ELR (cell line): ENCODE results near the gene HERPUD1.
"Not testable (repeated sequence)": the region's sequence is repeated elsewhere in the genome, so short reads cannot be mapped to it uniquely, and the experiment has no call there.

ENCODE experiments used
- DNase-seq: peaks from one replicate; pipeline ENCODE4 v3.0.0-alpha.2; 2015; ENCODE audit warnings: low read depth

HERPUD1 gene

DNA sequence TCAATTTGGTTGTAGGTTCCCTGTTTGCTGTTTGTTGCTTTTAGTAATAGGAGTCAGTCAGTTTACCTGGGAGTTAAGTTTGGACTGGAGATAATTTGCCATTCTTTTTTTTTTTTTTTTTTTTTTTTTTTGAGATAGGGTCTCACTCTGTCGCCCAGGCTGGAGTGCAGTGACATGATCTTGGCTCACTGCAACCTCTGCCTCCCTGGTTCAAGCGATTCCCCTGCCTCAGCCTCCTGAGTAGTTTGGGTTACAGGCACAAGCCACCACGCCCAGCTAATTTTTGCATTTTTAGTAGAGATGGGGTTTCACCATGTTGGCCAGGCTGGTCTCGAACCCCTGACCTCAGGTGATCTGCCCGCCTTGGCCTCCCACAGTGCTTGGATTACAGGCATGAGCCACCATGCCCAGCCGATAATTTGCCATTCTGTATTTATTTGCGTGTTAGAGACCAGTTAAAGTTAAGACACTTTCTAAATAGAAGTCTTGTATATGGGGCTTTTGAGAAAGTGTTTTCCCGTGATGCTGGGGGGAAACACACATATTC is 2.7 kb downstream of the HERPUD1 start:
- not testable (repeated sequence) for DNase-seq

DNA sequence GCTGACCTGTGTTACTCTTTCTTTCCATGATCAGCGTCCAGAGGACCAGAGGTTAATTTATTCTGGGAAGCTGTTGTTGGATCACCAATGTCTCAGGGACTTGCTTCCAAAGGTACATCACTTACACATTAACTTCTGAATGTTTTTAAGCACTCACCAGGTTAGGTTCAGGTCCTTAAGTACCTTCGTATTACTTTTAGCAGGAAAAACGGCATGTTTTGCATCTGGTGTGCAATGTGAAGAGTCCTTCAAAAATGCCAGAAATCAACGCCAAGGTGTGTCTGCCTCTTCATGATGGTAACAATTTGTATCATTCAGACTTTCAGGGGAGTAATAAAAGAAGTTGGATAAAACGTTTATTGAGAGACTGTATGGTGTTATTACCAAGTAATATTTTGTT is 3.3 kb downstream of the HERPUD1 start:
- no peak for DNase-seq

DNA sequence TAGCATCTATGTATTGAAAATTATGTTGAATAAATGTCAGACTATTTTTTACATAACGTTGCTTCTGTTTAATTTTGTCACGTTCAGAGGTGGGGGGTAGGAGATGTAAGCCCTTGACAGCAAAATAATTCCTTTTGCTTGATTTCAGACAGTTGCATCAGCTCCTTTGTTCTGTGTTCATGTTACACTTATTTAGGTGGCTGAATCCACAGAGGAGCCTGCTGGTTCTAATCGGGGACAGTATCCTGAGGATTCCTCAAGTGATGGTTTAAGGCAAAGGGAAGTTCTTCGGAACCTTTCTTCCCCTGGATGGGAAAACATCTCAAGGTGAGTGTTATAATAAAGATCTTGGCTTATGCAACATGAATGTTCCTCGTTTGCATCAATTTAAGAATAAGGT is 4.5 kb downstream of the HERPUD1 start:
- no peak for DNase-seq

DNA sequence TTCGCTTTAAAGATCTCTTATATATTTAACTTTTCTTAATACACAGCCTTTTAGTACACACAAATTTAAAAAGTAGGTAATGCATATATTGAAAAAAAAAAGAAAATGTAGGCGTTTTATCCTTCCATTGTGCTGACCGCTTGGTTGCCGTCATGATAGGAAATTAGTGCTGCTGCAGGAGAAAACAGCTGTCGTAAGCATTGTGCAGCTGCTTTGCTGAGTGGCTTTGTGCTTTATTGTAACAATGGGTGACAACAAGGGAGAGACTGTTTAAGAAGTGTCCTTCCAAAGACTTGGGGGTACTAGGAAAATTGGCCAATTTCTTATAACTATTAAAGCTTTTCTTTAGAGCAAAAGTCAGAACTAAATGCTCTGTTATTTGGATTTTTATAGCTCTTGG is 5.0 kb downstream of the HERPUD1 start:
- DNase-seq, result no peak

DNA sequence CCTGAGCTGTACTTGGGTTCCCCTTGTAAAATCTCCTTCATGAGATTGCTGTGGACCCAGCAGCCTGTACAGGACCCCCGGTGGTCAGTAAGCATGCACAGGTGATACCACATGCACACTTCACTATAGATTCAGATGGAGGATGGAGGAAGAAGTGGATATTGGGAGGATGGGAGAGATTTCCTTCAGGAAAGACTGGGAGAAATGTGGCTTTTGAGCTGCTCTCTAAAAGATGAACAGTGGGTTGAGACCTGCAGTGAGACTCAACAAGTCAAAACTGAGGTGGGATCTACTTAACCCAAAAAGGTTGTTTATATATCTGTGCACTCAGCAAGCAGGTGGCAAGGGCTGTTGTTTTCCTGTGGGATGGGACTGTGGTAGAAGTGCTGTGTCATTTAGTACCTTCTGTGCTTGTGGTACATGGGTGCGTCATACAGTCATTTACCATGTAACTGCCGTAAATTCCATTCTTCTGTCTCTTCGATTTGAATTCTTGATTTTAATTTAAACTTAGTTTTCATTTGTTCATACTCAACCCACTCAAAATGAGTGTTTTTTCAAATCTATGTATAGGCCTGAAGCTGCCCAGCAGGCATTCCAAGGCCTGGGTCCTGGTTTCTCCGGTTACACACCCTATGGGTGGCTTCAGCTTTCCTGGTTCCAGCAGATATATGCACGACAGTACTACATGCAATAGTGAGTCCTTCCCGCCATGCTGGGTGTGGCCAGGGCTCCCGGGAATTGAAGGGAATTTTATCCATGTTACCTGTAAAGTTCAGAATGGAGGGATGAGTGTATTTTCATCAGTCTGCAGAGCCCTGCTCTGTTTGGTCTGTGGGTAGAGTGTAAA is 6.9 kb downstream of the HERPUD1 start:
- DNase-seq, result peak; percentile 35

DNA sequence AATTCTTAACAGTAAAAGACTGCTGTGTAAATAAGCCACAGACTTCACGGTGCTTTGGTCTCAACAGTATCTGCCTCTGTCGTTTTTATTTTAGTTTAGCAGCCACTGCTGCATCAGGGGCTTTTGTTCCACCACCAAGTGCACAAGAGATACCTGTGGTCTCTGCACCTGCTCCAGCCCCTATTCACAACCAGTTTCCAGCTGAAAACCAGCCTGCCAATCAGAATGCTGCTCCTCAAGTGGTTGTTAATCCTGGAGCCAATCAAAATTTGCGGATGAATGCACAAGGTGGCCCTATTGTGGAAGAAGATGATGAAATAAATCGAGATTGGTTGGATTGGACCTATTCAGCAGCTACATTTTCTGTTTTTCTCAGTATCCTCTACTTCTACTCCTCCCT is 7.9 kb downstream of the HERPUD1 start:
- DNase-seq, result no peak

DNA sequence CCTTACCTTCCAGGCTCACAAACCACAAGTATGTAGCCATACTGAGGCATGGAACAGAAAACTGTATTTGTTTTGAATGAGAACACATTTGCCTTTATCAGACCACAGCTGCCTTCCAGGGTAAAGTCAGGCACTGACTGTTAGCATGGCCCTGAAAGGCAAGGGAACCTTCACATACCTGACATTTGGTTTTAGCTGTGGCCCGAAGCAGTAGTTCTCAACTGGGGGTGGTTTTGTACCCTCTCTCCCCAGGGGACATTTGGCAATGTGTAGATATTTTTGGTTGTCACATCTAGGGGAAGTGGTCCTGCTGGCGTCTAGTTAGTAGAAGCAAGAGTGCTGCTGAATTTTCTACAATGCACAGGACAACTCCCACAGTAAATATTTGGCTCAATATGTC is 9.2 kb downstream of the HERPUD1 start:
- no peak for DNase-seq

DNA sequence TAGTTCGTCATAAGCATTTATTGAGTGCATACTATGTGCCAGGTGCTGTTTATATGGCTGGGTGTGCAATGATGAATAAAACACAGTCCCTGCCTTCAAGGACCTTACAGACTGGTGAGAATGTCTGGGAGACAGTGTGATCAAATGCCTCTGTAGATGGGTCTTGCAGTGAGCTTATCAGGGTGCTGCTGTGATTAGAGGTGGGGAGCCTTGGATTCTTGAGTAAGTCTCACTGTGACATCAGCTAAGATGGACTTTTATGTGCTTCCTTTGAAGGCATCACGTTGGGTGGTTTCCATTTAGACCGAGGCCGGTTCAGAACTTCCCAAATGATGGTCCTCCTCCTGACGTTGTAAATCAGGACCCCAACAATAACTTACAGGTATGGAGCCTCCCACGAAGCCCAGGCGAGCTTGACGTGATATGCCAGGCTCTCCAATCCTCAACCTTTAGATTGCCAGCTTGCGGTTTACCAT is 10.0 kb downstream of the HERPUD1 start:
- DNase-seq, result no peak

DNA sequence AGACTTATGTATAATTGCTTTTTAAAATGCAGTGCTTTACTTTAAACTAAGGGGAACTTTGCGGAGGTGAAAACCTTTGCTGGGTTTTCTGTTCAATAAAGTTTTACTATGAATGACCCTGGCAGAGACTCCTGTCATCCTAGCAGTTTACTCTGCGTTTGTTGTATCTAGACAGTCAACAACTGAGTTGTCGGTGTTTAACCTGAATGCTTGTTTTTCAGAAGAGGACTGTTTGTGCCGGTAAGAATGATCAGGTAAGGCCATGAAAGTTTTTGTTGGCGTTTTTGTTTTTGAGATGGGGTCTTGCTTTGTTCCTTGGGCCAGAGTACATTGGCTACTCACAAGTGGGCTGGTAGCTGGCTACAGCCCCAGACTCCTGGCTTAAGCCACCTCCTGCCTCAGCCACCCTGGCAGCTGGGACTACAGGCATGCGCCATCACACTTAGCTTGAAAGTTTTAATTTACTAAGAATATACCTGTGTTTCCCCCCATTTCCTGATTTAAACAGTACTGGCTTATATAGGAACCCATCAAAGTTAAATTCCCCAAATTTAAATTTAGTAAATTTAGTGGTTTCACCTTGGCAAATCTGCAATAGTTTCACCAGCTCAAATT is 11.9 kb downstream of the HERPUD1 start:
- no peak for DNase-seq

DNA sequence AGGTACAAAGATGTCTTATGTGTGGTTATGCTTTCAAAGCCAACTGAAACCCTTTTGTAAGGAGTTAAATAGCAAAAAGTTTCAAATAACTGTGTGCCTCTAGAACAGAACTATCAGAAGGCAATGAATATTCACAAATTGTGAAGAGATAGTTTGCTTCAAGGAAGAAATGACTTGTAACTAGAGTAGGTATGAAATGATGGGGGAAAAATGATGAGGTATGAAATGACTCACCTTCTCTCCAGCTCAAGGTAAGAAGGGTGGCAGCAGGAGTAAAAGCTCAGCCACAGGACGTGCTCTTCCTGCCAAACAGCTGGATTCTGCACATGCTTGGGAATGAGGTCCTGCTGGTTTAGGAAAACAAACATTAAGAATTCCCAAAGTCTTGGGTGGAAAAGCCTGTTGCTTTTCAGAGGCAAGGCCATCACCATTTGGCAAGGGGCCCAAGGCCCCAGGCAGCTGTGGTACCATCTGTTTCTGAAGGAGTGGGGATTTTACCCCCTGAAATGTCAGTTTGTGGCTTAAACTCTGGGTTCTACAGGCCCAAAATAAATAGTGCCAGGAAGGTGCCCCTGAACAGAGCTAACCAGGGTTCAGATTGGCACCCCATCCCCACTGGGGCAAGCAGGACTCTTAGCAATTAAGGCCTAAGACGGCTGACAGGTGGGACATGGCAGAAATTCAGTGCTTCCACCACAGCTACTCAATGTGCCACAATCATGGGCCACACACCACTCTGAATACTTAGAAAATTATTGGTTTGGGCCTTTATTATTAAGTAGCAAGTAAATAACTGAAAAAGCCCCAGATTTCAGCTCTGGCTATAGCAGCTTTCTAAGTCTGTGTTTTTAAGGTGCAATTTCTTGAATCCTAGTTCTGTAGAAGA is 13.3 kb downstream of the HERPUD1 start:
- DNase-seq, result no peak

DNA sequence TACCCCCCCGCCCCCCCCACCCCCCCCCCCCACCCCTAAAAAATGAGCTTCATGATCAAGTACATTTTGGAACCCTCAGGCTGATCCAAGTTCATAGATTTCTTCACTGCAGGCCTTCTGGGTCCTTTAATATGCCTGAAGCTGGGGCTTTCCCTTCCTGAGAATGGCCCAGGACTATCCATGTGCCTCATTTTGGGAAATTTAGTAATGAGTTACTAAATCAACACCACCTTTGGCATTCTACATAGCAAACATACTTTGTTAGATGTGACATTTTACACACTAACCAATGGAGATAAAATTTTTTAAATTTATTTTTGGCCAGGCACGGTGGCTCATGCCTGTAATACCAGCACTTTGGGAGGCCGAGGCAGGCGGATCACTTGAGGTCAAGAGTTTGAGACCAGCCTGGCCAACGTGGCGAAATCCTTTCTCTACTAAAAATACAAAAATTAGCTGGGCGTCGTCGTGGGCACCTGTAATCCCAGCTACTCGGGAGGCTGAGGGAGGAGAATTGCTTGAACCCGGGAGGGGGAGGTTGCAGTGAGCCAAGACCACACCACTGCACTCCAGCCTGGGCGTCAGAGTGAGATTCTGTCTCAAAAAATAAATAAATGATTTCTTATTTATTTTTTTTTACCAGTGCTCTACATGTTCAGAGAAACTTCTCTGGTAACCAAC is 14.0 kb downstream of the HERPUD1 start:
- DNase-seq, result no peak

DNA sequence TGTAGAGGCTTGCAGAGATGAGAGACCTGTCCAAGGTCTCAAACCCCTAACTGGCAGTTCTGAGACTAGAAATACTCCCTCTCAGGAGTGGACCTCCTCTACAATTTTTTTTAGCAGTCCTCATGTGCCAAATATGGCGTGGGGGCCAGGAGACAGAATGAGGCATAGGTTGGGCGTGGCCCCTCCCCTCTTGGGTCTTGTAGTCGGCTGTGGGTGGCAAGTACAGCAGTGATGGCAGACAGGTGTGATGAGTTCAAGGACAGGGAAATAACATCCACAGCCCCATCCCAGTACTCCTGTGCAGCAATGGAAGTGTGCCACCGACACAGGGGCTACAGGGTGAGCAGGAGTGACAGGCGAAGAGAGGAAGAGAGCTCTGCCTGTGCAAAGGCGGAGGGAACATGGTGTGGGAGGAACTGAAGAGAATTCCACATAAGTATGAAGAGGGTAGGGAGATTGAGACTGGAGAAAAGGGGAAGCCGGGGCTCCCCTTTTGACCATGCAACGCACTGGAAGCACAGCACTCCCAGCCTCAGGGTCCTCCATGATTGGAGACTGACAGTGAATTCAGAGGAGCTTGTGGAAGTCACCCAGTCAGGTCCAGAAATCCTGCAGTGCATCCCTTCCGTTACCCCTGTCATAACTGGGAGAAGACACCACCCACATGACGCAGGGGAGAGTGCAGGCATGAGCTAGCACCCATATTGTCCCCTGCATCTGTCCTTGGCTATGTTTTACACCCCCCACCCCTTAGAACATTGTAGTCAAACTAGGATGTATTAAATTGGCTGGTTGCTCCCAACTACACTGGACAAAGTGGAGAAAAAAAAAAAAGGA is 15.0 kb downstream of the HERPUD1 start:
- no peak for DNase-seq

DNA sequence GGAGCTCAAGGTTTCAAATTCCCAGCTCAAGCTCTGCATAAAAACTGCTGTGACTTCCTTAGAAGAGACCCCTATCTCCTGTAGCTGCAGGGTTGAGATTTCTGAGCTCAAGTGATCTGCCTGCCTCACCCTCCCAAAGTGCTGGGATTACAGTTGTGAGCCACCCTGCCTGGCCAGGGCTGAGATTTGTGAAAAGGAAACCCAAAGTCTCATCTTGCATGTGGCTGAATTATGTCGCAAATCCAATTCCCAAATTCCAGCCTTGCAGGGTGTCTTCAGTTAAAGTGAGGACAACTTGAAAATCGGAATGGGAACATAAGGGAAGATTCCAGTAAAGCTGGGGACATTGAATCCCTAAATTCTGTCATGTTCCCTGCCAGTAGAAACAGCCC is 15.7 kb downstream of the HERPUD1 start:
- no peak for DNase-seq

DNA sequence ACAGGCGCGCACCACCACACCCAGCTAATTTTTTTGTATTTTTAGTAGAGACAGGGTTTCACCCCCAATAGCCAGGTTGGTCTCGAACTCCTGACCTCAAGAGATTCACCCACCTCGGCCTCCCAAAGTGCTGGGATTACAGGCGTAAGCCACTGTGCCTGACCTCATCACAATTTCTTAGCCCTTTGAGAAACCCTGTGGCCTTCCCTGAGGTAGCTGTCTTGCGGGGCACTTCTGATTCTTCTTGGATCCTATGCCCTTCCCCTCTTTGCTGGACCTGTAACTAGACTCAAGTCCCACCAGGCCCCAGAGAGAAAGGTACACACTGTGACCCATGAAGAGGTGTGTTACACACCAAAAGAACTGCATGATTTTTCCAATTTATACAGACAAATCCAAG is 16.3 kb downstream of the HERPUD1 start:
- DNase-seq, result no peak

DNA sequence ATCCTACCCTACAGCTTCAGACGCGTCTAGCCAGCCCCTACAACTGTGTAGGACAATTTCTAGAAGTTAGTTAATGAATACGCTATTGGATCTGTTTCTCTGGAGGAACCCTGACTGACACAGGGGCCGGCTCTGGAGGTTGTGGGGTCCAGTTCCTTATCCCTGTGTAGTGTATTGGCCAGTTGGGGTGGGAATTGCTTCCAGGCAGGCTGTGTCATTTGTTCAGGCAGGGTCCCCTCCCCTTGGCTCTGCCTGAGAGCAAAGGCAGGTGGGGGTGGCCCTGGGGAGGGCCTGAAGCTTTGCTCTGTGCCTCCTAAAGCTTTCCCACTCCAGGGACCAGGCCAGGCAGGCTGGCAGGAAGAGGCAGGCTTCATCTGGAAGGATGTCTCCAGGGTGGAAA is 18.1 kb downstream of the HERPUD1 start:
- no peak for DNase-seq

DNA sequence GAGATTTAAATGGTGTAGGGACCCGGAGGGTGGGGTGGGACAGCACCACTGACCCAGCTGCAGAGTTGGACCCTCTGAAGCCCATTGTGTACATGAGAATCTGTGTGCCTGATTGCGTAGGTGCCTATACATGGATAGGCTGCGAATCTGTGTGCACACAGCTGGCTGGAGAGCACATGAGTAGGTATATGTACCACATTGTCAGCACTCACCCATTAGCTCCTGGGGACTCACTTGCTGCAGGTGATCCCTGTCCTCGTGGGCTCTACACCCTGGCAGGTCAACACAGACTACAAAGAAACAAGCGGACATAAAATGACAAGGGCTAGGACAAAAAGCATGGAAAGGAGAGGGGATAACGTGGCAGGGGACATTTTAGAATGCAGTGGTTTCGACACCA is 18.5 kb downstream of the HERPUD1 start:
- DNase-seq, result no peak

DNA sequence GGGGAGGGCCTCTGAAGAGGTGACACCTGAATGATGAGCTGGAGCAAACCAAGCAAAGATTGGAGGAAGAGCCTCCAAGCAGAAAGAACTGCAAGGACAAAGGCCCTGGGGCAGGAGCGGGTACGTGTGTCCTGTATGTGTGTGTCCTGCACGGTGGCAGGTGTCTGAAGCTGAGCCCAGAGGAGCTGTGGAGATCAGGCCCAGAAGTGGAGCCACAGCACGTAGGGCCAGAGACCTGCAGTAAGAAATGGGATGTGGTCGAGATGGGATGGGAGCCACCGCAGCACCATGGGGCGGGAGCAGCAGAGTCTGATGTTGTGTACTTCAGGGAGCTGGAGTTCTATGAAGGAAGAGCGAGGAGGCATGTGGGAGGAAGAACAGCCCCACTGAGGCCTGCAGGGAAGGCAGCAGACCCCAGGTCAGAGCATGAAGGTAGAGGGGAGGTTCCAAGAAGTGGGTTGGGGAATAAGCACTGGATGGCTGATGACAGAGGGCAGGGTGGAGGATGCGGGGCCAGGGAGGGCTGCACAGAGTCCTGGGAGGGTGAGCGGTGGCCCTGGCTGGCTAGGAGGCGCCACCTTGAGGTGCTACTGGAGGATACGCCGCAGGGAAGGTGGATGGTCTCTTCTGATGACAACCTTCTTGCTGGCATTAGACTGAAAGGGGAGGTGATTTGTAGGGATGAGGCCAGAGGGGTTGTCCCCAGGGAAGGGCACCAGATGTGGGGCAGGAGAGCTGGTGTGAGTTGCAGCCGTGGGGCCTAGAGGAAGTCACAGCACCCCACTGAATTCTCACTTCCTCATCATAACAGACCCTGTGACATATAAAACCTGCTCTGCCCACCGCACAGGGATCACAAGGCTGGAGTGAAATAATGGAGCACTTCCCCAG is 19.2 kb downstream of the HERPUD1 start:
- peak; percentile 69 for DNase-seq

DNA sequence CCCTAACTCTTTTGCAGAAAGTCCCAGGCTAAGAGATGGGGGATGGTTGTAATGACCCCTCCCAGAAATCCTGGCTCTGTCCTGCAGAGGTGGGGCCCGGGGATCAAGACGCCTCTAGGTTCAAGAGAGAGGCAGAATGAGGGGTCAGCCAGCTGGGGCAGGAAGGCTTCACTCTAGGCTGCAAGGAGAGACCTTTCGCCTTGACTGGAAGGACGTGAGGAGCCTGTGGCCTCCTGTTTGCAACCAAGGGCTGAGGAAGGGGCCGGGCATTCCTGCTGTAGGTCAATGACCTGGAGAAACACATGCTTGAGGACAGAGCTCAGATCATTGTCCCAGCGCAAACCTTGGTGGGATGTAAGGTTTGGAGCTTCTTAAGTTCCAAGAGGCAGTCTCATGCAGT is 21.1 kb downstream of the HERPUD1 start:
- DNase-seq, result no peak

DNA sequence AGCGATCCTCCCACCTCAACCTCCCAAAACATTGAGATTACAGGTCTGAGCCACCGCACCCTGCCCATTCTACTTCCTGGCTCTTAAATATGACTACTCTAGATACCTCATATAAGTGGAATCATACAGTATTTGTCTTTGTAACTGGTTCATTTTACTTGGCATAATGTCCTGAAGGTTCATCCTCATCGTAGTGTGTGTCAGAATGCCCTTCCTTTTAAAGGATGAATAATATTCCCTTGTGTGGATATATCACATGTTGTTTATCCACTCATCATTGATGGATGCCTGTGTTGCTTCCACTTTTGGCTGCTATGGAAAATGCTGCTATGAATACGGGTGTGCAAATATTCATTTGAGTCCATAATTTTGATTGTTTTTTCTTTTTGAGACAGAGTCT is 24.1 kb downstream of the HERPUD1 start:
- no peak for DNase-seq

DNA sequence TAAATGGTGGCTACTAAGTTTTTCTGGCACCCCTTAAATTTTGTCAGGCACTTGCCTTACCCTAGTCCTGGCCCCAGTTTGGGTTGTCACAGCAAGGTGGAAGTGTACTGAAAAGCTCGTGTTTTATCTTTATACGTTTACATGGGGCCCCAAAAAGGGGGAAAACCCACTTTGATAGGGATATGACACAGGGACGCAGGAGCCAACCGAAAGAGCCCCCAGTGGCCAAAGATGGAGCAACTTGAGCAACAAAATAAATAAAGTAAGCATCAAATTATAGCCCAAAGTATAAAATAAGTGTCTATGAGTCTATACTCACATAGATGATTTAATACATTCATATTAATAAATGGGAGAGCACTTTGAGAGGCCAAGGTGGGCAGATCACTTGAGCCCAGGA is 24.8 kb downstream of the HERPUD1 start:
- DNase-seq, result no peak
